ENCODE measurements around the gene RAB1B.
"Not testable (repeated sequence)": the region's sequence is repeated elsewhere in the genome, so short reads cannot be mapped to it uniquely, and the experiment has no call there.

The RAB1B gene

DNA sequence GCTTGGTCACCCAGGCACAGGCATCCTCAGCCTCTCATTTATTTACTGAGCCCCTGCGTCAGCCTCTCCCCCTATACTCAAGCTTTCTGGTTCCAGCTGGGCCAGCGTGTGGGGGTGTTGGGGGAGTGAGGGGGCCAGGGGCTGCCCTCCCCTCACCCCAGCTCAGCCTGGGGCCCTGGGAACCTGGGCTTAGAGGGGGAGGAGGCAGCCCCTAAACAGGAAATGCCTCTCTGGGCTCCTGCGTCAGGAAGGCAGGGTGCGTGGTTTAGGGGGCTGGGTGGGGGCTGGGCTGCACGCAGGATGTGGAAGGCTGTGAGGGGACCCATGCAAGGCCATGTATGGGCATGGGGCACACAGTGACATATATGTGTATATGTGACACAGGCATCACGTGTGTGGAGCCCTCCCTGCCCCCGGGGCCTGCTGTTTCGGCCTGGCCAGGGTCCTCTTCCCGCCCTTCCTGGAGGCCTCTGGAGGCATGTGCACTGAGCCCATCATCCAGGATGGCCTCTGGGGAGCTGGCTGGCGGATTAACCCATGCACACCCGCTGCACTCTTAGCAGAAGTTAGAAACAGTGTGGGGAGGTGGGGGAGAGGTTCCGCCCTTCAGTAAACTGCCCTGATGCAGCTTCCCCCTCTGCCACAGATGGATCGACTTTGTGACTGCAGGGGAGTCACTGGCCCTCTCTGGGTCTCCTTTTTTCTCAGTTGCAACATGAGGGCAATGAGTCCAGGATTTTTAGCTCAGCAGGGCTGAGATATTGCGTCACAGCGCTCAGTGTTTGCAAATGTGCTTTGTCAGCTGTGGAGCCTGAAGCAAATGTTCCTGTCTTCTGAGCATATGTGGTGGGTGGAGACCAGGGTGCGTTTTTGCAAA lies 49.5 kb downstream of the RAB1B start:
- ATAC-seq = no peak

DNA sequence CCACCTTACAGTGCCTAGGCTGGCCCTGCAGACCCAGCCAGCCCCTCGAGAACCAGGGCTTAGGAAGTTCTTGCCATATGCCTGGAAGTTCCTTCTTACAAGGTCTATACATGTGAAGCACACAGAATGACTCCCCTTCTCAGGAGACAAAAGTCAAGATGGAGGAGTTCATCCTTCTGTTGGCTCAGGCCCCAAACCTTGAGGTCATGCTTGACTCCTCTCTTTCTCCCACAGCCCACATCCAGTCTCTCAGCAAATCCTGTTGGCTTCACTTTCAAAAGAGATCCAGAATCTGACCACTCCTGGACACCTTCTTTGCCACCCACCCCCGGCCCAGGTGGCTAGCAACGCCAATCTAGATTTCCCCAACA lies 50.1 kb downstream of the RAB1B start:
- ATAC-seq = no peak
- TF ChIP-seq ZNF8 (CRISPR knock-in tag; IDR thresholded peaks at IDR 0.05) (no peak), TCF4 (CRISPR knock-in tag; IDR thresholded peaks at IDR 0.05; ENCODE audit: borderline replicate concordance) (no peak), CSDC2 (CRISPR knock-in tag; IDR thresholded peaks at IDR 0.05) (no peak), SNAI2 (CRISPR knock-in tag; IDR thresholded peaks at IDR 0.05) (no peak), GLIS3 (CRISPR knock-in tag; IDR thresholded peaks at IDR 0.05) (no peak), ZC3H10 (CRISPR knock-in tag; IDR thresholded peaks at IDR 0.05) (no peak), ISL1 (CRISPR knock-in tag; IDR thresholded peaks at IDR 0.05) (no peak), PPARA (CRISPR knock-in tag; IDR thresholded peaks at IDR 0.05; ENCODE audit: borderline replicate concordance) (no peak), TOX (CRISPR knock-in tag; IDR thresholded peaks at IDR 0.05; ENCODE audit: borderline replicate concordance) (no peak), ZFP30 (CRISPR knock-in tag; IDR thresholded peaks at IDR 0.05) (no peak), POU6F1 (CRISPR knock-in tag; IDR thresholded peaks at IDR 0.05; ENCODE audit: borderline replicate concordance, low read depth) (no peak), PATZ1 (CRISPR knock-in tag; IDR thresholded peaks at IDR 0.05; ENCODE audit: borderline replicate concordance) (no peak), ESRRG (CRISPR knock-in tag; IDR thresholded peaks at IDR 0.05) (no peak), TSHZ2 (CRISPR knock-in tag; IDR thresholded peaks at IDR 0.05) (no peak), ZNF70 (CRISPR knock-in tag; IDR thresholded peaks at IDR 0.05) (no peak), OSR1 (CRISPR knock-in tag; IDR thresholded peaks at IDR 0.05) (no peak)
- TF ChIP-seq, protein P1, sequence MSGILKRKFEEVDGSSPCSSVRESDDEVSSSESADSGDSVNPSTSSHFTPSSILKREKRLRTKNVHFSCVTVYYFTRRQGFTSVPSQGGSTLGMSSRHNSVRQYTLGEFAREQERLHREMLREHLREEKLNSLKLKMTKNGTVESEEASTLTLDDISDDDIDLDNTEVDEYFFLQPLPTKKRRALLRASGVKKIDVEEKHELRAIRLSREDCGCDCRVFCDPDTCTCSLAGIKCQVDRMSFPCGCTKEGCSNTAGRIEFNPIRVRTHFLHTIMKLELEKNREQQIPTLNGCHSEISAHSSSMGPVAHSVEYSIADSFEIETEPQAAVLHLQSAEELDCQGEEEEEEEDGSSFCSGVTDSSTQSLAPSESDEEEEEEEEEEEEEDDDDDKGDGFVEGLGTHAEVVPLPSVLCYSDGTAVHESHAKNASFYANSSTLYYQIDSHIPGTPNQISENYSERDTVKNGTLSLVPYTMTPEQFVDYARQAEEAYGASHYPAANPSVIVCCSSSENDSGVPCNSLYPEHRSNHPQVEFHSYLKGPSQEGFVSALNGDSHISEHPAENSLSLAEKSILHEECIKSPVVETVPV (CRISPR knock-in tag; IDR thresholded peaks at IDR 0.05) = no peak

More for the DNA sequence above, 49.5 kb downstream of the RAB1B start:
- TF ChIP-seq ZC3H10 (CRISPR knock-in tag; IDR thresholded peaks at IDR 0.05) = no peak
- TF ChIP-seq TCF4 (CRISPR knock-in tag; IDR thresholded peaks at IDR 0.05; ENCODE audit: borderline replicate concordance) = no peak
- TF ChIP-seq POU6F1 (CRISPR knock-in tag; IDR thresholded peaks at IDR 0.05; ENCODE audit: borderline replicate concordance, low read depth) = no peak
- TF ChIP-seq ZFP30 (CRISPR knock-in tag; IDR thresholded peaks at IDR 0.05) = no peak
- no peak for TF ChIP-seq CREB5 (CRISPR knock-in tag; IDR thresholded peaks at IDR 0.05; ENCODE audit: low read depth)
- no peak for TF ChIP-seq SNAI2 (CRISPR knock-in tag; IDR thresholded peaks at IDR 0.05)
- no peak for TF ChIP-seq ZNF565 (CRISPR knock-in tag; conservative IDR thresholded peaks at IDR 0.05; ENCODE audit: low read depth)
- TF ChIP-seq ISL1 (CRISPR knock-in tag; IDR thresholded peaks at IDR 0.05) = no peak
- TF ChIP-seq ZFP3 (CRISPR knock-in tag; IDR thresholded peaks at IDR 0.05) = no peak
- TF ChIP-seq BACH2 (CRISPR knock-in tag; IDR thresholded peaks at IDR 0.05; ENCODE audit: borderline replicate concordance) = no peak
- no peak for TF ChIP-seq OSR1 (CRISPR knock-in tag; IDR thresholded peaks at IDR 0.05)
- TF ChIP-seq TOX (CRISPR knock-in tag; IDR thresholded peaks at IDR 0.05; ENCODE audit: borderline replicate concordance) = no peak

DNA sequence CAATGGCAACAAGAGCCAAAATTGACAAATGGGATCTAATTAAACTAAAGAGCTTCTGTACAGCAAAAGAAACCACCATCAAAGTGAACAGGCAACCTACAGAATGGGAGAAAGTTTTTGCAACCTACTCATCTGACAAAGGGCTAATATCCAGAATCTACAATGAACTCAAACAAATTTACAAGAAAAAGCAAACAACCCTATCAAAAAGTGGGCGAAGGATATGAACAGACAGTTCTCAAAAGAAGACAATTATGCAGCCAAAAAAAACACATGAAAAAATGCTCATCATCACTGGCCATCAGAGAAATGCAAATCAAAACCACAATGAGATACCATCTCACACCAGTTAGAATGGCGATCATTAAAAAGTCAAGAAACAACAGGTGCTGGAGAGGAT lies 51.9 kb downstream of the RAB1B start:
- ATAC-seq = not testable (repeated sequence)

- ATAC-seq = not testable (repeated sequence)
Measured at GRCh38 chr11:66320748-66321147, 52.3 kb downstream of the RAB1B start.

Measured in SK-N-SH treated with all-trans-retinoic acid at 6 μM for 48 hours (cell line).